ENCODE data around the gene ZNF559. TPM values are rescaled to one million over a fixed set of nuclear protein-coding genes. Genes with fewer than 3 reads are reported as not detected.

Gene ZNF559
- total RNA-seq, 4 donors from 2014 or later, result 7.8 to 33.6 (median 11.5) TPM

DNA sequence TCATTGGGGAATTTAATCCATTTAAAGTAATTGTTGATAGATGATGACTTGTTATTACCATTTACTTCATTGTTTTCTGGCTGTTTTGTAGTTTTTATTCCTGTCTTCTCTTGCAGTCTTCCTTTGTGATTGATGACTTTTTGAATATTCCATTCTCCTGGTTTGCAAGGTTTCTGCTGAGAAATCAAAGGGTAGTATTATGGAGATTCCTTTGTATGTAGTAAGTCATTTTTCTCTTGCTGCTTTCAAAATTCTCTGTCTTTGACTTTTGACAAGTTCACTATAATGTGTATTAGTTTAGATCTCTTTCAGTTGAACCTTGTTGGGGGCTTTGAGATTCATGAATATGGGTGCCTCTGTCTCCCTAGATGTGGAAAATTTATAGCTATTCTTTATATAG is 6.0 kb downstream of the ZNF559 start:
- no peak for ATAC-seq (ENCODE audit: low FRiP score)
- TF ChIP-seq, protein P1, sequence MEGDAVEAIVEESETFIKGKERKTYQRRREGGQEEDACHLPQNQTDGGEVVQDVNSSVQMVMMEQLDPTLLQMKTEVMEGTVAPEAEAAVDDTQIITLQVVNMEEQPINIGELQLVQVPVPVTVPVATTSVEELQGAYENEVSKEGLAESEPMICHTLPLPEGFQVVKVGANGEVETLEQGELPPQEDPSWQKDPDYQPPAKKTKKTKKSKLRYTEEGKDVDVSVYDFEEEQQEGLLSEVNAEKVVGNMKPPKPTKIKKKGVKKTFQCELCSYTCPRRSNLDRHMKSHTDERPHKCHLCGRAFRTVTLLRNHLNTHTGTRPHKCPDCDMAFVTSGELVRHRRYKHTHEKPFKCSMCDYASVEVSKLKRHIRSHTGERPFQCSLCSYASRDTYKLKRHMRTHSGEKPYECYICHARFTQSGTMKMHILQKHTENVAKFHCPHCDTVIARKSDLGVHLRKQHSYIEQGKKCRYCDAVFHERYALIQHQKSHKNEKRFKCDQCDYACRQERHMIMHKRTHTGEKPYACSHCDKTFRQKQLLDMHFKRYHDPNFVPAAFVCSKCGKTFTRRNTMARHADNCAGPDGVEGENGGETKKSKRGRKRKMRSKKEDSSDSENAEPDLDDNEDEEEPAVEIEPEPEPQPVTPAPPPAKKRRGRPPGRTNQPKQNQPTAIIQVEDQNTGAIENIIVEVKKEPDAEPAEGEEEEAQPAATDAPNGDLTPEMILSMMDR (IDR thresholded peaks at IDR 0.05), result no peak

GRCh38 chr19:9342610-9343304 is 18.8 kb downstream of the ZNF559 start:
- no peak for ATAC-seq (ENCODE audit: low FRiP score)
- no peak for DNase-seq (ENCODE audit: low spot score)
- TF ChIP-seq, protein P1 (IDR thresholded peaks at IDR 0.05), result no peak

More for the DNA sequence above, 6.0 kb downstream of the ZNF559 start:
- DNase-seq (ENCODE audit: low spot score), result no peak

- TF ChIP-seq, protein P1 (IDR thresholded peaks at IDR 0.05), result no peak
- ATAC-seq (ENCODE audit: low FRiP score), result no peak
- no peak for DNase-seq (ENCODE audit: low spot score)
Measured at GRCh38 chr19:9345005-9345404, 21.0 kb downstream of the ZNF559 start.

DNA sequence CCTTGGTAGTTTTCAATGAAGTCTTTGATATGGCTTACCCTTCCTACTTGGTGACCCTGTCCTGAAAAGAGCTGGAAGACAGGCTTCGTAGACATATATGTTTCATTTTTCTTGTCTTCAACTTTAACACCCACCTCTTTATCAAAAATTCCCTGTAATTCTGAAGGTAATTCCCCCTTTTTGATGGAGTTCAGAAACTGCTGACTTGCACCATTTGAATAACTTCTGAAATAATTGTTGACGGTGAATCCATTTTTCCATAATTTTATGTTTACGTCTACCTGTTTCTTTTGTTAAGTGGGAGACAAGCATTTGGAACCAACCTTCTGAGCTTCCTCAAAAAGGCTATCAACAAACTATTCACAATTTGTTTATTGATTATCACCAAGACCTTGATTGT is 24.3 kb downstream of the ZNF559 start:
- TF ChIP-seq, protein P1 (IDR thresholded peaks at IDR 0.05), result no peak
- no peak for ATAC-seq (ENCODE audit: low FRiP score)

GRCh38 chr19:9348671-9349070 is 24.7 kb downstream of the ZNF559 start:
- no peak for DNase-seq (ENCODE audit: low spot score)
- TF ChIP-seq, protein P1 (IDR thresholded peaks at IDR 0.05), result no peak
- no peak for ATAC-seq (ENCODE audit: low FRiP score)

More for the DNA sequence above, 24.3 kb downstream of the ZNF559 start:
- no peak for DNase-seq (ENCODE audit: low spot score)

GRCh38 chr19:9352505-9352904 is 28.5 kb downstream of the ZNF559 start:
- TF ChIP-seq, protein P1 (IDR thresholded peaks at IDR 0.05), result no peak
- DNase-seq (ENCODE audit: low spot score), result no peak

GRCh38 chr19:9353011-9353410 is 29.0 kb downstream of the ZNF559 start:
- ATAC-seq (ENCODE audit: low FRiP score), result no peak
- TF ChIP-seq, protein P1 (IDR thresholded peaks at IDR 0.05), result no peak
- no peak for DNase-seq (ENCODE audit: low spot score)

More at GRCh38 chr19:9352505-9352904, 28.5 kb downstream of the ZNF559 start:
- ATAC-seq (ENCODE audit: low FRiP score), result no peak

All from omental fat pad (tissue), 4 donors.